Measurements from ENCODE around the gene WWP2.
"Not testable (repeated sequence)": the region's sequence is repeated elsewhere in the genome, so short reads cannot be mapped to it uniquely, and the experiment has no call there.

Gene WWP2

GRCh38 chr16:69796285-69797118 is 34.4 kb downstream of the WWP2 start:
- DNase-seq (ENCODE audit: low read depth) = no peak

- no peak for DNase-seq (ENCODE audit: low read depth)
Measured at GRCh38 chr16:69798466-69798865, 36.3 kb downstream of the WWP2 start.

GRCh38 chr16:69799611-69800031 is 37.5 kb downstream of the WWP2 start:
- DNase-seq (ENCODE audit: low read depth) = no peak

GRCh38 chr16:69804297-69804696 is 42.2 kb downstream of the WWP2 start:
- DNase-seq (ENCODE audit: low read depth) = no peak

GRCh38 chr16:69806776-69807175 is 44.6 kb downstream of the WWP2 start:
- not testable (repeated sequence) for DNase-seq (ENCODE audit: low read depth)

GRCh38 chr16:69812688-69813014 is 50.5 kb downstream of the WWP2 start:
- DNase-seq (ENCODE audit: low read depth) = no peak

GRCh38 chr16:69814078-69814477 is 51.9 kb downstream of the WWP2 start:
- no peak for DNase-seq (ENCODE audit: low read depth)

- no peak for DNase-seq (ENCODE audit: low read depth)
Measured at GRCh38 chr16:69814561-69814960, 52.4 kb downstream of the WWP2 start.

- DNase-seq (ENCODE audit: low read depth) = not testable (repeated sequence)
Measured at GRCh38 chr16:69815216-69815883, 53.2 kb downstream of the WWP2 start.

GRCh38 chr16:69816996-69817395 is 54.9 kb downstream of the WWP2 start:
- no peak for DNase-seq (ENCODE audit: low read depth)

- DNase-seq (ENCODE audit: low read depth) = no peak
Measured at GRCh38 chr16:69818891-69819545, 56.9 kb downstream of the WWP2 start.

GRCh38 chr16:69820926-69821541 is 58.9 kb downstream of the WWP2 start:
- DNase-seq (ENCODE audit: low read depth) = no peak

- DNase-seq (ENCODE audit: low read depth) = no peak
Measured at GRCh38 chr16:69821844-69822173, 59.7 kb downstream of the WWP2 start.

GRCh38 chr16:69822174-69822935 is 60.2 kb downstream of the WWP2 start:
- no peak for DNase-seq (ENCODE audit: low read depth)

GRCh38 chr16:69823831-69824563 is 61.9 kb downstream of the WWP2 start:
- no peak for DNase-seq (ENCODE audit: low read depth)

GRCh38 chr16:69824564-69825142 is 62.5 kb downstream of the WWP2 start:
- DNase-seq (ENCODE audit: low read depth) = not testable (repeated sequence)

GRCh38 chr16:69827524-69827923 is 65.4 kb downstream of the WWP2 start:
- DNase-seq (ENCODE audit: low read depth) = no peak

GRCh38 chr16:69829338-69829737 is 67.2 kb downstream of the WWP2 start:
- no peak for DNase-seq (ENCODE audit: low read depth)

- DNase-seq (ENCODE audit: low read depth) = no peak
Measured at GRCh38 chr16:69830146-69830533, 68.0 kb downstream of the WWP2 start.

GRCh38 chr16:69830534-69831211 is 68.5 kb downstream of the WWP2 start:
- DNase-seq (ENCODE audit: low read depth) = no peak

Measured in activated T-cell treated with anti-CD3 and anti-CD28 coated beads for 24 hours (primary cell).